ENCODE data around the gene ARHGAP4.

ARHGAP4 gene

GRCh38 chrX:153874366-153875125 lies 51.5 kb downstream of the ARHGAP4 start:
- no peak for TF ChIP-seq CTCF (IDR thresholded peaks at IDR 0.05; ENCODE audit: low read depth, low read length, missing control alignments)
- H3K4me3 ChIP-seq (ENCODE audit: low read depth, low read length), result no peak overlapping the region
- DNase-seq (ENCODE audit: low read depth), result no peak
- in situ Hi-C loops (cut with HindIII; ENCODE audit: low sequenced_read_pairs), result no loop called here

- in situ Hi-C loops (cut with HindIII; ENCODE audit: low sequenced_read_pairs), result no loop called here
- no peak for TF ChIP-seq CTCF (IDR thresholded peaks at IDR 0.05; ENCODE audit: low read depth, low read length, missing control alignments)
- H3K4me3 ChIP-seq (ENCODE audit: low read depth, low read length), result no peak overlapping the region
- DNase-seq (ENCODE audit: low read depth), result no peak
Measured at GRCh38 chrX:153874085-153874365, 52.0 kb downstream of the ARHGAP4 start.

GRCh38 chrX:153873282-153874084 lies 52.6 kb downstream of the ARHGAP4 start:
- in situ Hi-C loops (cut with HindIII; ENCODE audit: low sequenced_read_pairs), result no loop called here
- DNase-seq (ENCODE audit: low read depth), result no peak
- H3K4me3 ChIP-seq (ENCODE audit: low read depth, low read length), result no peak overlapping the region
- no peak for TF ChIP-seq CTCF (IDR thresholded peaks at IDR 0.05; ENCODE audit: low read depth, low read length, missing control alignments)

- in situ Hi-C loops (cut with HindIII; ENCODE audit: low sequenced_read_pairs), result no loop called here
- no peak for DNase-seq (ENCODE audit: low read depth)
- H3K4me3 ChIP-seq (ENCODE audit: low read depth, low read length), result no peak overlapping the region
- no peak for TF ChIP-seq CTCF (IDR thresholded peaks at IDR 0.05; ENCODE audit: low read depth, low read length, missing control alignments)
Measured at GRCh38 chrX:153871946-153872878, 53.9 kb downstream of the ARHGAP4 start.

- H3K4me3 ChIP-seq (ENCODE audit: low read depth, low read length), result no peak overlapping the region
- no peak for TF ChIP-seq CTCF (IDR thresholded peaks at IDR 0.05; ENCODE audit: low read depth, low read length, missing control alignments)
- DNase-seq (ENCODE audit: low read depth), result no peak
- in situ Hi-C loops (cut with HindIII; ENCODE audit: low sequenced_read_pairs), result no loop called here
Measured at GRCh38 chrX:153871451-153871850, 54.6 kb downstream of the ARHGAP4 start.

GRCh38 chrX:153870791-153871360 lies 55.2 kb downstream of the ARHGAP4 start:
- H3K4me3 ChIP-seq (ENCODE audit: low read depth, low read length), result no peak overlapping the region
- in situ Hi-C loops (cut with HindIII; ENCODE audit: low sequenced_read_pairs), result no loop called here
- no peak for TF ChIP-seq CTCF (IDR thresholded peaks at IDR 0.05; ENCODE audit: low read depth, low read length, missing control alignments)
- DNase-seq (ENCODE audit: low read depth), result no peak
